AG09309 (cell line): ENCODE data around the gene UBE2E2.

Source experiments
- DNase-seq: peaks from one replicate; pipeline ENCODE4 v3.0.0-alpha.2; 2010; ENCODE audit warnings: low read depth
- H3K4me3 ChIP-seq: 2 replicates; pipeline ENCODE4 v1.5.1; 2011; ENCODE audit warnings: mild to moderate bottlenecking, low read depth, low read length, moderate library complexity; ENCODE audit not compliant: control insufficient read depth
- TF ChIP-seq, protein P1 (sequence below): IDR thresholded peaks from 2 replicates; pipeline ENCODE4 v1.5.1; 2011; ENCODE audit warnings: mild to moderate bottlenecking, low read depth, low read length, inconsistent platforms; ENCODE audit not compliant: insufficient read depth, control insufficient read depth; ENCODE audit errors: missing control alignments

The UBE2E2 gene

DNA sequence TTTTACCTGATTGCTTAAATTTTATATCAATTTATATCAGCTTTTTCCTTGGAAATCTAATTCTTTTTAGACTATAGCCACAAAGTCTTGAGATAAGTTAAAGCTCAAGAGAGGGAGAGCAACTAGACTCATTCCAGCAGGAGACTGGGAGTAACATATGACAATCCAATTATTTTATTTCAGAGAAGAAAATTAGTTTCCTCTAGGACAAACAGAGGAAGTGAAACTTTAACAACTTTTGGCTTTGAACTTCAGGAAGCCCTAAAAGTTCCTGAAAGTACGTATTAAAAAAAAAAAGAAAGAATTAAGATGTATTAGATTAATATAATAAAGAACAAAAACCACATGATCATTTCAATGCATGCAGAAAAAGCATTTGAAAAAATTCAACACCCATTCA is 13.9 kb upstream of the UBE2E2 start:
- TF ChIP-seq, protein P1, sequence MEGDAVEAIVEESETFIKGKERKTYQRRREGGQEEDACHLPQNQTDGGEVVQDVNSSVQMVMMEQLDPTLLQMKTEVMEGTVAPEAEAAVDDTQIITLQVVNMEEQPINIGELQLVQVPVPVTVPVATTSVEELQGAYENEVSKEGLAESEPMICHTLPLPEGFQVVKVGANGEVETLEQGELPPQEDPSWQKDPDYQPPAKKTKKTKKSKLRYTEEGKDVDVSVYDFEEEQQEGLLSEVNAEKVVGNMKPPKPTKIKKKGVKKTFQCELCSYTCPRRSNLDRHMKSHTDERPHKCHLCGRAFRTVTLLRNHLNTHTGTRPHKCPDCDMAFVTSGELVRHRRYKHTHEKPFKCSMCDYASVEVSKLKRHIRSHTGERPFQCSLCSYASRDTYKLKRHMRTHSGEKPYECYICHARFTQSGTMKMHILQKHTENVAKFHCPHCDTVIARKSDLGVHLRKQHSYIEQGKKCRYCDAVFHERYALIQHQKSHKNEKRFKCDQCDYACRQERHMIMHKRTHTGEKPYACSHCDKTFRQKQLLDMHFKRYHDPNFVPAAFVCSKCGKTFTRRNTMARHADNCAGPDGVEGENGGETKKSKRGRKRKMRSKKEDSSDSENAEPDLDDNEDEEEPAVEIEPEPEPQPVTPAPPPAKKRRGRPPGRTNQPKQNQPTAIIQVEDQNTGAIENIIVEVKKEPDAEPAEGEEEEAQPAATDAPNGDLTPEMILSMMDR, result no peak

DNA sequence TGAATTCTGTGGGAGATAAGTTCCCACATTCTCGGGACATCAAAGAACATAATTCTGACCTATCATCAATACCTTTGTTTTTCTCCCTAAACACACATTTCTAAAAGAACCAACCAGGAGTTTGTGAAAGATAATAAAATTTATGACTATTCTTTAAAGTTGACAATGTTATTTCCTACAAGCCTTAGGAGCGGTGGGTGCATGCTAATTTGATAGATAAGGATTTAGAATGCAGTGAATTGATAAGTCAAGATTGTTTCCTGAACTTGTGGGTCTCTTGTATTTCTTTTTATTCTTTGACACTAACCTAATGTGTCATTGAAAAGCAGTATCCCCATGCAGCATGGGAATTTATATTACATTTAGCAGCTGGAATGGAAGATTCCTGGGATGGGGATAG is 10.3 kb upstream of the UBE2E2 start:
- no peak overlapping the region for H3K4me3 ChIP-seq
- TF ChIP-seq, protein P1, result no peak
- DNase-seq, result no peak

More for the DNA sequence above, 13.9 kb upstream of the UBE2E2 start:
- no peak overlapping the region for H3K4me3 ChIP-seq
- no peak for DNase-seq

DNA sequence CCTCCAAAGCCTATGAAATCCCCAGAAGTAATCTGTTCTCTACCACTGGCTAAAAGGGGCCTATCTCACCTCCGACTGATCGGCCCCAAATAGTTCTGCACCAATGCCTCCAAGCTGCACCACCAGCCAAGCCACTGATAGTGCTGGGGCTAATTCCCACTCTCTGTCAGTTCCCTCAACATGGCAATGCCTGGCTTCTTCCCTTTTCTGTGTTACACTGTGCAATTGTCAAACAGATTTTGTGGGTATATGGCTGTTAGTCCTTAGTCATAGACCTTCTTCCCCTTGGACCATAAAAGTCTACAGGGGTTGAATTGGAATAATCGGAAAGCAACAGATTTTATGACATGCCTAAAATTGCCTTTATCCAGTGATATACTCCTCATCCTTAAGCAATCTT is 9.3 kb upstream of the UBE2E2 start:
- no peak for DNase-seq
- TF ChIP-seq, protein P1, result no peak
- no peak overlapping the region for H3K4me3 ChIP-seq

DNA sequence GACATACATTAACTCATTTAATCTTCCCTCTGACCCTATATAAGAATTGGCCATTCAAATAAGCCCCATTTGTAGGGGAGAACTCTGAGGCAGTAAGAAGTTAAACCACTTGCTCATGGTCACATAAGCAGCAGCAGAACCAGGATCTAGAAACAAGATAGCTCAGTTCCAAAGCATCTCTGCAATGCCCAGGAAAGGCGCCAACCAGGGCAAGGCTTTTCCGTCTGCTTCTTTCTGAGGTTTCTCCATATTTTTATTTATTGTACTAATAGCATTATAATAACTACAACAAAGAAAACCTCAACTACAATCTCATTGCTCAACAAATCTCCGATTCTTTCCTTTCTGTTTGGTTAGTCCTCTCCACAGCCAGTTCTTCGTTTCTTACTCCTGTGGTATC is 4.3 kb upstream of the UBE2E2 start:
- H3K4me3 ChIP-seq, result no peak overlapping the region
- TF ChIP-seq, protein P1, result no peak
- peak; percentile 27 for DNase-seq

DNA sequence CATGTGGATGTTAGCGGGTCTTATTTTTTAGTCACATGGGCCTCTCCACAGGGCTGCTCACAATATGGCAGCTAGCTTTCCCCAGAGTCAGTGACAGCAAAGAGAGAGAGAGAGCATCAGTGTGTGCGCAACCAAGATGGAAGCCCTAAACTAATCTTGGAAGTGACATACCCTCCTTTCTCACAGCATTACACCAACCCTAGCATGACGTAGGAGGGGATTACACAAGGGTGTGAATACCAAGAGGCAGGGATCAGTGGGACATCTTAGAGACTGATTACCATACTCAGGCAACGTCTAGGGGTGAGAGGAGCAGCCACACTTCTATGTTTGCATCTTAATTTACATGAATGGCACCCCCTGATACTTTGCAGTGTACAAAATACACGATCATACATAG is 3.5 kb upstream of the UBE2E2 start:
- TF ChIP-seq, protein P1, result no peak
- no peak for DNase-seq
- no peak overlapping the region for H3K4me3 ChIP-seq

DNA sequence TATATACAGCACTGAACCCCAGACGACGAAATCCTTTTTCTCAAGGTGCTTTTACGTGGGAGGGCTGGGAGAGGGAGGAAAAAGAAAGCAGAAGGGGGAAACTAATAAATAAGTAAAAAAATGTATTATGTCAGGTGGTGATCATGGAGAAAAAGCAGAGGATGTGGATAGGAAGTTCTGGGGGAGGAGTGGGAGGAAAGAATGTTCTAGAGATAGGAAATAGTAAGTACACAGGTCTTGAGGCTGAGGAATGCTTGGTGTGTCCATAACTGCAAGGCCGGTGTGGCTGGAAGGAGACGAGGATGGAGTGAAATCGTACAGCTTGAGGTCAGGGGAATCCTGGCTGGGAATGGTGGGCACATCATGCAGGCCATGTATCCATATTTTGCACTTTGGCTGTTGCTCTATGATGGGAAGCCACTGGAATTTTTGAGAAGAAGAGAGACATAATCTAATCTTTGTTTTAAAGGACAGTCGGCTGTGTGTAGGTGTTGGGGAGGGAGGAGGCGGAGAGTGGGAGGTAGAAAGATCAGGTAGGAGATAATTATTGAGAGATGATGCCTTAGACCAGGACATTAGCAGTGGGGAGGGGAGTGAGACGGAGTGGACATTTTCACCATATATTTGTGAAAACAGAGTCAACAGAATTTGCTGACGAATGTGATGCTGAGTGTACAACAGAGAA is 1.8 kb upstream of the UBE2E2 start:
- TF ChIP-seq, protein P1, result no peak

More for the DNA sequence above, 1.8 kb upstream of the UBE2E2 start:
- no peak overlapping the region for H3K4me3 ChIP-seq
- no peak for DNase-seq
